T follicular helper cell (primary cell): ENCODE results near the gene POPDC3.
"Not testable (repeated sequence)": the region's sequence is repeated elsewhere in the genome, so short reads cannot be mapped to it uniquely, and the experiment has no call there.

ENCODE experiments used
- DNase-seq: peaks from one replicate; pipeline ENCODE4 v3.0.0-alpha.2; 2020; ENCODE audit warnings: low read depth
- total RNA-seq, 2 experiments: gene quantifications; one replicate each; lab custom pipeline; 2026; lab: John Stamatoyannopoulos, UW

The POPDC3 gene, protein sequence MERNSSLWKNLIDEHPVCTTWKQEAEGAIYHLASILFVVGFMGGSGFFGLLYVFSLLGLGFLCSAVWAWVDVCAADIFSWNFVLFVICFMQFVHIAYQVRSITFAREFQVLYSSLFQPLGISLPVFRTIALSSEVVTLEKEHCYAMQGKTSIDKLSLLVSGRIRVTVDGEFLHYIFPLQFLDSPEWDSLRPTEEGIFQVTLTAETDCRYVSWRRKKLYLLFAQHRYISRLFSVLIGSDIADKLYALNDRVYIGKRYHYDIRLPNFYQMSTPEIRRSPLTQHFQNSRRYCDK
- total RNA-seq, result 0 to 0.06 reads per million in 2 experiments

DNA sequence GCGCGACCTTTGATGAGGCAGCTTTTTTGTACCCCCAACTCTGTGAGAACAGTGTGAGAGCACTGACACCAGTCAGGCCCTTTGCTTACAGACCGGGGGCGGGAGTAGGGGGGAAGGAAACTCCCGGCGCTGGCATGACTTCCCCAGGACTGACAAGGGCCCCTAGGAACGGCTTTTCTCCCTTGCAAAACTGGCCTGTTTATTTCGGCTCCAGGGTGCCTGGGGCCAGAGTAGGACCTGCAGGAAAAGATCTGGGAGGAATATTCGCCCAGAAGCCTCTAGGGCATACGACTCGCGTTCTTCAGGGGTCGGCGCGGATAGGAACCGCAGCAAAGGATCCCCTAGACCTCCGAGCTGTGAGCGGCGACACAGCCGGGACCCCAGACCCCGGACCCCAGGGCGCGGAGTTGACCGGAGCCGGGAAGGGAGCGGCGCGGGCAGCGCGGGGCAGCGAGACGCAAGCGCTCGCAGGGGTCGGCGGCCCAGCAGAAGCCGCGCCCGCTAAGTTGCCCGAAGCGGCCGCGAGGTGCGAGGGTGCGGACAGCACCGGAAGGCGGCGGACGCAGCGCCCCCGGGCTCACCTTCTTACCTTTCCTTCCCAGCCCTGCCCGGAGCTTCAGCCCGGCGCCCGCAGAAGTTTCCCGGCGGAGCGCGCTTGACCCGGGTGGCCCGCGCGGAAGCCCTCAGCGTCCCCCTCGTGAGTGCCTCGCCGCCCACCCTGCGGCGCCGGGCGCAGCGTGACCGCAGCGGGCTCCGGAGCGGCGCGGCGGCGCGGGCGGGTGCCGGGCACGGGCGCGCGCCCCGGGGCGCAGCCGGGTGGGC lies at the start of gene POPDC3:
Gene POPDC3, minus strand, starts transcription at position 771 of the 822 bp plus-strand sequence. CDS start 18,105 bp downstream, outside the sequence.
- DNase-seq, result no peak

DNA sequence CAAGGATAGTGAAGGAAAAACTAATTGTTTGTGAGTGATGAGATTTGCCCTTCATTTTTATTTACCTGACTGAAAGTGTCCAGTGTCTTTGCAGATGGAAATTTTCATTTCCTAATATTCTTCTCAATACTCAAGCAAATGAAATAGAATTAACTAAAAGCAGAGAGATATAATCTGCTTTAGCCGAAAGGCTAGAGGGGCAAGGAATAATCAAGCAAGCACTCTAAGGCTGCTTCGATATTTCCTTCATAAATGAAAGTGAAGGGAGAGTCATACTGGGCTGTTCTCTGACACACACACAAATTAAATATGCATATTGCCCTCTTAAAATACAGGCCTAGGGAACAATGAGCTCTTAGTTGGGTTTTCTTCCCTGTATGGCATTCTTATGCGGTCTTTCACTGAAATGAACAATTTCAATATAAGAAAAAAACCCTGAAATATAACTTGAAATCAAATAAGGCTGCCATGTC lies 47.5 kb upstream of the POPDC3 start:
- DNase-seq, result no peak

DNA sequence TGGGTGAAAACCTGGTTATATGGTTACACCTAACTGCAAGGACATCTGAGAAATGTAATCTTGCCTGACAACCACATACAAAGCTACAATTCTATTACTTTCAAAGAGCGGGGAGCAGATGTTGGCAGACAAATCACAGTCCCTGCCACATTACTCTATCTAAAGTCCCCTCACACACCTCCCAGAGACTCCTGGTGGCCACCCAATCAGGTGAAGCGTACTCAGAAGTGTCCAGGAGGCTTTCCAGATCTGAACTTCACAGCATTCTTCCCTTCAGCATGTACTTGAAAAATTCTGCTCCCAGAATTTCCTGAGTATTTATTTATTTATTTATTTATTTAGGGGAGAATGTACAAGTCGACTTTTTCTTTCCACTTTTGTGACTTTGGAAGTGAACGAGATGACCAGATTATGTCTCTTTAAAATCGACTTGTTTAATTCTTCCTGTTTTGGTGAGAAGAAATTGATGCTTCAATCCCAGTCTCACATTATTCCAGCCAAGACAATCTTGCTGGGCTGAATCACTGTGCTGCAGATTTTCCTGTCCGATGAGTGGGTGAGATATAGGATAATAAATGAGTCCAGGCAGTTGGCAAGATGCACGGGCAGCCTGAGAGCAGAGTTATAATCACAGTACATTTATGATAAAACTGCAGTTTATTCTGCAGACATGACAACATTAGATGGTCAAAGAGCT lies 46.9 kb upstream of the POPDC3 start:
- DNase-seq, result no peak

DNA sequence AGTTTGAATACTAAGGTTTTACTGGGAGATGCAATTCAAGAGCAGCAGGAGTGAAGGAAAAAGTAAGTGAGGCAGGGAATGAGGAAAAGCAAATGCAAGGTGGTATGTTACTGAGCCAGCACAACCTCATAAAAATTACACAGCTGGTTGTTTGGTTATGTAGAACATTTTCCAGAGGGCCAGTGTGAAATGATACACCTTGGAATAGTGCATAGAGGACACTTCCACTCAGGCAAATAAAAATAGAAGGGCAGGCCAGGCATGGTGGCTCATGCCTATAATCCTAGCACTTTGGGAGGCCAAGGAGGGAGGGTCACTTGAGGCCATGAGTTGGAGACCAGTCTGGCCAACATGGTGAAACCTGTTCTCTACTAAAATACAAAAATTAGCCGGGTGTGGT lies 43.4 kb upstream of the POPDC3 start:
- DNase-seq, result no peak

DNA sequence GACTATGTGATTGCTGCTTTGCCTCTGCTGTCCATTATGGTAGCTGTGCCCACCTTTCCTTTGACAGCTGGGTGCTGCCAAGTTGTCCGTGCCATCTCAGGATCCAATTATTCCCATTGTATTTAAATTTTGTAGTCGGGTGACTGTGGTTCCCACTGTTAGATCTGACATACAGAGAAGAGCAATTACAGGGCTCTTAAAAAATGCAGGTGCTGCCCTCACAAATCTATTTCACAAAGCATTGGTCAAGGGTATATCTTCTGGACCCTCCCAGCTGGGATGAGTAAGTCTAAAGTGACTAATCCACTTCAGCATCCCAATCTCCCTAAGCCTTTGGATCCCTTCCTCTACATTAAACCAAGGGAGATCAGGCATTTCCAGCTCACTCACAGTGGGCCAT lies 41.4 kb upstream of the POPDC3 start:
- not testable (repeated sequence) for DNase-seq

DNA sequence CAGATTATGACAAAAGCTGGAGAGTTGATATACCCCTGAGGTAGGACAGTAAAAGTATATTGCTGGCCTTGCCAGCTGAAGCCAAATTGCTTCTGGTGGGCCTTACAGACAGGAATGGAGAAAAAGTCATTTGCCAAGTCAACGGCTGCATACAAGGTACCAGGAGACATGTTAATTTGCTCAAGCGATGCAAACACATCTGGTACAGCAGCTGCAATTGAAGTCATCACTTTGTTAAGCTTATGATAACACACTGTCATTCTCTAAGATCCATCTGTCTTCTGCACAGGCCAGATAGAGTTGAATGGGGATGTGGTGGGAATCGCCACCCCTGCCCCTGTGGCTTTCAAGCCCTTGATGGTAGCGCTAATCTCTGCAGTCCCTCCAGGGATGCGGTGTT lies 40.4 kb upstream of the POPDC3 start:
- DNase-seq, result no peak

DNA sequence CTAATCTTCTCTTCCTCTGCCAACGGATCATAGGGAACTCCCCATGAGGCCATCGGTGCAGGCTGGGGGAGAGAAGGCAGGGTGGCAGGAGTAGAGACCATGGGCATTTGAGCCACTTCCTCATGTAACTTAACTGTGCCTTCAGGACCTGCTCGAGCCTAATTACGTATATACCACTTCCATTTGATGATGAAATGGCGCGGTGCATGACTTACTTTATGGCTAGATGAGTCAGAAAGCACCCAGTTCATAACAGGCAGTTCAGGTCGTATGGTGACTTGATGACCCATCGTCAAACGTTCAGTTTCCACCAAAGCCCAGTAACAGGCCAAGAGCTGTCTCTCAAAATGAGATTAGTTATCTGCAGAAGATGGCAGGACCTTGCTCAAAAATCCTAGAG lies 39.4 kb upstream of the POPDC3 start:
- DNase-seq, result not testable (repeated sequence)

DNA sequence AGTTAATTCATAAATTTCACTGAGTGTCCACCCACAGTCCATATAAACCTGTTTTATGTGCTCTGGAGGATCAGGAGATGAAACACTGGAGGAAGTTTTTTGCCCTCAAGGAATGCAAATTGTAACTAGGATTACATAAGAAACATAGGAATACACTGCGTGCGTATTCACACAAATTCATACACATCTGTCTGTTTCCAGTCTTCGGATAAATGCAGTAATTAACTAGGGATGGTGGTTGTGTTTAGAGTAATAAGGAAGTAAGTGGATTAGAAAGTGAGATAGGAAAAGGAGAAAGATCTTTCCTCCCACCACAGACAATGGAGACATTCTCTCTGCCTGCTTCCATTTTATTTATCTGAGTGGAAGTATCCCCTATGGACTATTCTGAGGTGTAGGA lies 35.7 kb upstream of the POPDC3 start:
- DNase-seq, result no peak

DNA sequence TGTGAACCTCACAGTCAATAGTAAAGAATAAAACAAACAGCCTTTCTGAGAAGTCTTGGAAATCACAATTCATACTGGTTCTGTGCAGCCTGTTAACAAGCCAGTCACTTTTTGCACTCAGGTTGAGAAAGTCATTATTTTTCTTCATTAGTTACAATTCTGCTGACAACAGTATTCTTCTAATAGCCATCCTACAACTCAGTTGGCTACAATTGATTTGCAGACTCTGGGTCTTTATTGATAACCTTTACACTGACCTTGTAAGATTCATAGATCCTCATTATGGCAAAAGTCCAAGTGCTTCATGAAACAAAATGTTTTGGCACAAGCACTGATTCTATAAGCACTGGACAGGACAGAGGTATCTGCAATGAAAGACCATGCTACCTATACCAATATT lies 34.9 kb upstream of the POPDC3 start:
- no peak for DNase-seq

DNA sequence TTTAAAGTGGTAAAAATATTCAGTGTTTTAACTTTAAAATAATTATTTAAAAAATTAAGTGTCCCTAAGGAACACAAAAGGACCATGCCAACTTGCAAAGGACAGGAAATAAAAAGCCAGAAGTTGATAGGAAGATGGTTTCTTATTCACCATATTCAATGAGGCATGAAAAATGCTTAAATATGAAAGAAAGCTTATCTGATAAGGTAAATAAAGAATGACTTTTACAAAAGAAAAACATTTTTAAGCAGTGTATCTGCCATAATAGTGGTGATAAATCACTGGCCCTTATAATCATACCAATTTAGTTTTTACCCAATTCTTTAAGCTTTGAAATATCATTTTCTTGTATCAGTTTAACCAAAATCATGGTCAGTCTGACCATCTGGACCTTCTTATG lies 33.5 kb upstream of the POPDC3 start:
- DNase-seq, result no peak

DNA sequence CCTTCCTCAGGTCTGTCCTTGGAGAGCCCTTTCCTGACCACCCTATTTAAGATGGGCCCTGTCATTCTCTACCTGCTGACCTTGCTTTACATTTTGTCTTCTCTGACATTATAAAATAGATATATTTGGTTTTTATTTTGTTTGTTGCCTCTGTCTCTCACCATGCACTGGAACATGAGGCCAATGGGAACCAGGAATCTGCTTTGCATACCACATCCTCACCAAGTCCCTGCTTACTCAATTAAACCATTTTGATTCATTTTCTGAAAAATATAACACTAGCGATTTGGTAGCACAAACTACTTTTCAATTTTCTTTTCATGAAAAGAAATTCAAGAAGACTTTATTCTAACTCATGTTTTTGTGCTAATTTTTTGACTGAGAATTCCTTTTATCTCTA lies 32.8 kb upstream of the POPDC3 start:
- DNase-seq, result no peak

DNA sequence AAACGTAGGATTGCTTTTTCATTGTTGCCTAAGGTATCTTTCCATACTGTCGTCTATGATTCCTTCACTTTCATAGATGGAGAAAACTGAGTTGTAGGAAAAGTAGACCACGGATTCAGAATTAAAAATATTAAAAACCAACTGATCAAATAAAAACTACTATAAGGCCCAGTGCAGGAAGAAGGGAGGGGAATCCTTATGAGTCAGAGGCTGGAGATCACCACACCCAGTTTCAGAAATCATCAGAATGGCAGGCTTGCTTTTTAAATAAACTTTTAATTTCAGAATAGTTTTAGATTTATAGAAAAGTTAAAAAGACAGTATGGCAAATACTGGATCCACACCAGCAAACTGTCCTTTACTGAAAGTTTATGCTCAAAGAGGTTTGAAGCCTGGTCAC lies 32.0 kb upstream of the POPDC3 start:
- DNase-seq, result no peak

DNA sequence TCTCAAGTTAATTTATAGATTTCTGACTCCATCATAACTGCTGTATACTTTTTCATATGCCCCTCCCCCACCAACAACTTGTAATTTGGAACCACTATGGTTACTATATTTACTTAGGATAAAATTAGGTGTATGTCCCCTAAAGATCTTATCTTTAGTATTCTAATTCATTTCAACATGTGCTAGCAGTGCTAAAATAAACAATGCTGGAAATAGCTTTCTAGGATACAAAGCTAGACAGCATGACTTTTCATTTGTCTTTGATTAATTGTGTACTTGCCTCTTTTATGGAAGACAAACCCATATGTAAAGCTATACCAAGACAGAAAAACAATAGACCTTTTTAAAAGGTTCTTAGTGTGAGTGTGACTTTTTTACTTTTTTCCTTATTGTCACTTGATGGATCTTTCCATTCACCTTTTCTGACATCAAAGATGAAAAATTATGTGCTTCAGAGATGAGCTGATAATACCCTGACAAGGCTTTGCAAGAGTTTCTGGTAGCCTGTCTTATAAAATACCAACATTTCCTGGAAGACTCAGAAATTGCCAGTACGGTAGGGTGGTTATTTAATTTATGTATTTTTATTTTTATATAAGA lies 31.2 kb upstream of the POPDC3 start:
- DNase-seq, result no peak

DNA sequence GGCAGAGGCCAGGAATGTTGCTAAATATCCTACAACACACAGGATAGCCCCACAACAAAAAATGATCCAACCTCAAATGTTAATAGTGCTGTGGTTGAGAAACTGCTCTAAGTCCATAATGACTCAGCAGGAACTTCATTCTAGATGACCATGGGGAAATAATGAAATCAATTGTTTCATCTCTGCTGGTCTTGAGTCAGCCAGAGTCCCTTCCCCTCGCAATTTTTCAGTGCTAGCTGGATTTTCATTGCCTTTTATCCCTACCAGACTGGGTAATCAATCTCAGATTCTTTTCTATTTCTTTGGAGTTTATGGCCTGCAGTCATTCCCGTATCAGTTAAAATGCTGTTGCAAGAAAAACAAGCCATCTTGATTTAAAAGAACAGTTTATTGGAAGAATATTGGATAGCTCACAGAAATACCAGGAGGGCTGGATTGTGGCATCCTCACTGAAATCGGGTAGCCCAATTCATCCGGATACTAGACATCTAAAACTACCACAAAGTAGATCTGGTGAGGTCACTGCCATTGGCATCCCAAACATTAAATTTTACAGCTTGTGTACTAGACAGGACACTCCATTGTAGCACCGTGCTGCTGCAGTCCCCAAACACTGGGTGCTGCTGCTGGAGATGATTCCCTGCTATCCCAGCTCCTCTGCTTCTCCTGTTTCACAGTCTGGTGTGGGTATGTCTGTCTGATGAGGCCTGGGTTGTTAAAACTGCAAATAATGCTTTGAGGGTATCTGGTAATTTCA lies 30.3 kb upstream of the POPDC3 start:
- DNase-seq, result no peak

DNA sequence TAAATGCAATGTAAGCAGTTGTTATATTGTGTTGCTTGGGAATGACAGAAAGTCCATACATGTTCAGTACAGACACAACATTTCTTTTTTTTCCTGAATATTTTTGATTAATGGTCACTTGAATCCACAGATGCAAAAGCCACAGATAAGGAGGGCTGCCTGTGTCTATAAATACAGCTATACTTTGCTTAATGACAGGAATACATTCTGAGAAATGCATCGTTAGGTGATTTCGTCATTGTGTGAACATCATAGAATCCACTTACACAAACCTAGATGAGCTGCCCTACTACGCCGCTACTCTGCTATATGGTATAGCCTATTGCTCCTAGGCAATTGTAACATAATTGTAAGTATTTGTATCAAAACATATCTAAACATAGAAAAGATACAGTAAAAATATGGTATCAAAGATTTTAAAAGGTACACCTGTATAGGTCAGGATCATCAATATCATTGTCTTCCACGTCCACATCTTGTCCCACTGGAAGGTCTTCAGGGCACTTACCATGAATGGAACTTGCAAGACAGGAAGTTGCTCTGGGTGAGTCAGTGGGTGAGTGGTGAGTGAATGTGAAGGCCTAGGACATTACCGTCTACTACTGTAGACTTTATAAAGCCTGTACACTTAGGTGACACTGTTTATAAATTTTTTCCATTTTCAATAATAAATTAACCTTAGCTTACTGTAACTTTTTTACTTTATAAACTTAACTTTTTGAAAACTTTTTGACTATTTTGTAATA lies 27.9 kb upstream of the POPDC3 start:
- DNase-seq, result no peak

DNA sequence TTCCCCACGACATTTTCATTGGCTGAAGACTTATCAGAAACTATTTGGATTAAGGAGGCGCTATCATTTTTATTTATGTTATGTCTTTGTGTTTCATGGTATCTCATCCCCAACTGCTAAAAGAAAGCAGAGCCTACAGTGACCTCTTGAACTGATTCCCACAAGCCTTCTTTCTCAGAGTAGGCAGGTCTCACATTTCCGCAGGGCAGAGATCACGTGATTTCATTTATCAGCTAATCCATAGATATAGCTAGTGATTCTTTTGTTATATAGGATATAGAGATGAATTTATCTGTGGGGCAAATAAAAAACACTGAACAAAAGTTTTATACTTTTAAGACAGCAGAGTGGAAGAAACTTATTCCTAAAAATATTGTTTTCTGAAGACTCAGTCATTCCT lies 25.0 kb upstream of the POPDC3 start:
- no peak for DNase-seq

DNA sequence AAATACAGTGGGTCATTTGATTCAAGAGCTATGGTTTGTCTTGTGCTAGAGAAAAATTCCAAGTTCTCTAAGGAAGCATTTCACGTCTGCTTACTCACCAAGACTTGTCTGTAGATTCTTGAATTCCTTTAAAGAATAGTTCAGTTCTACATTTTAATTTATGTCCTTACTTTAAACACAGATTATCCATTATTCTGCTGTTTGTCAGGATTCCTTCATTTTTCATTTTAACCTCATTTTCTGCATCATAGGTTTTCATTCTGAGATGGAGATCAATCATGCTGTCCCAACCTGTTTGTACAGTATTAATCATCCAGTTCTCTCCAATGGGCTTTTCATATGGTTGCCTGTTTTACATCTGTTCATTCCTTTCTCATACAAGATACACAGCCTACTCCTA lies 24.5 kb upstream of the POPDC3 start:
- DNase-seq, result no peak

DNA sequence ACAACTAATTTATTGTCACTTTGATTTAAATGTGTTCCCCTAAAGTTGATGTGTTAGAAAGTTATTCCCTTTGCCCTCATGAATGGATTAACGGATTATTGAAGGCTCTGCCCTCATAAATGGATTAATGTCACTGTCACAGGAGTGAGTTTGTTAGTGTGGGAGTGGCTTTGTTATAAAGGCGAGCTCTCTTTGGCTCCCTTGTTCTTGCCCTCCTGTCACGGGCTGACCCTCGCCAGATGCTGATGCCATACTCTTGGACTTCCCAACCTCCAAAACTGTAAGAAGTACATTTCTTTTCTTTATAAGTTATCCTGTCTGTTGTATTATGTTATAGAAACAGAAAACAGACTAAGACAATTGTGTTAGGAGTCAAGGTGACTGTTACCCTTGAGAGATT lies 22.7 kb upstream of the POPDC3 start:
- no peak for DNase-seq

DNA sequence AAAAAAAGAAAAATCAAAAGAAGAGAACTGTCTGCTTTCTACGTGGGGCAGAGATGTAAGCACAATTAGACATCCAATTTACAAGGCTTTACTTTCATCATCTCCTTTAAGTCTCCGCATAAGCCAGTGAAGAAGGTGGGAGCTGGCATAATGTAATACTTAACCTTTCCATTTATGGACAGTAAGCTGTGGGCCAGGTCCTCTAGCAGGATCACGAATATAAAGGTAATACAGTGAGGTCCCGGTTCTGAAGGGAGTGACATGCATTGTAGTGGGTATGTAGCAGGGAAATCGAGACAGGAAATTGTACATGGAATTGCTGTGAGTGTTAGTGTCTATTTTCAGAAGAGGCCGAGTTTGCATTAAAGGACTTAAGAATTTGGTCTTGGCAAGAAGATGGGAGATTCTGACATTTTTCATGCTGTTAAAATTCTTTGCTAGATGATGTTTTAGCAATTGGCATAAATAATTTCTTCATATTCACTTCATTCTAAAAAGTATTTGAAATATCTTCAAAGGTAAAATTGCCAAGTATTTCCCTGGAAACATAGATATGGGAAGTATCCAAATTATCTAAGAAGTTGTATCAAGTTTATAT lies 20.4 kb upstream of the POPDC3 start:
- no peak for DNase-seq

DNA sequence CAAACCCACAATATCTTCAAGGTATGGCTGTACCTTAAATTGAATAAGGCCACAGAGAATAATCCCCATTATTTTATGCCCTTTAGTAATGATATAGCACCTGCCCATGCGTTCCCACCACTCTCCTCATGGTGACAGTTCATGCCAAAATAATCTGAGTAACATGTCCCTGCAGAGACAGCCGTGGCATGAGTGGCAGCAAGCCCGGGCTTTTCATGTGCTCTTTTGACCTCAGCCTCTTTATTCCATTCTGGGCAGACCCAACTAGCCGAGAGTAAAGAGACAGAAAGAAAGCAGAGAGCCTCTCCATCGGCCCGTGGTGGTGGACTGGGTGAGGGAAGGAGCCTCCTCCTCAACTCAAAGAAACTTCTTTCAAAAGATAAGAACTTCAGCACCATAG lies 19.9 kb upstream of the POPDC3 start:
- DNase-seq, result no peak
